ENCODE results near the gene SMAD2. TPM values are rescaled to one million over a fixed set of nuclear protein-coding genes. Genes with fewer than 3 reads are reported as not detected.

The SMAD2 gene
- total and polyA plus RNA-seq, 2 of the 8 experiments (the other 6 are each of a cell fraction or from before 2014, with no cell fraction given) = 28.4 to 124 TPM

- no peak for DNase-seq (ENCODE audit: low read depth in 1 of 2, low spot score in 2 of 2)
- Histone ChIP-seq H3K79me2 (ENCODE audit: control insufficient read depth in 1 of 2, insufficient read depth in 2 of 2, low read length in 2 of 2) (peaks cover 15 to 100% of the 10 kb centered on the region in 2 experiments), H3K23me2 (ENCODE audit: low read depth, low read length) (no peaks in the 10 kb centered on the region), H3K4me2 (ENCODE audit: insufficient read depth in 1 of 2, low read depth in 2 of 2, low read length in 2 of 2) (peak overlapping the region; percentile 25 to 52; a peak in 2 of 4 replicates), H2BK20ac (ENCODE audit: low read length) (no peak overlapping the region), H3K9me3 (ENCODE audit: insufficient read depth in 2 of 2, low read depth in 1 of 2, low read length in 1 of 2) (no peaks in the 10 kb centered on the region), H3K56ac (replicated peaks; ENCODE audit: insufficient read length, low read depth, low read length) (no peak overlapping the region), H4K20me1 (replicated peaks in 1 of 2; ENCODE audit: control insufficient read depth in 1 of 2, insufficient read depth in 2 of 2, low read length in 2 of 2) (peaks cover 3 to 13% of the 10 kb centered on the region in 2 experiments), H3K23ac (ENCODE audit: insufficient read length) (no peak overlapping the region), H2AFZ (ENCODE audit: low read length) (no peak overlapping the region), H2BK5ac (ENCODE audit: low read depth, low read length) (no peak overlapping the region), H3K79me1 (ENCODE audit: low read depth, low read length) (peaks cover 4% of the 10 kb centered on the region; the same call in 1 of the 2 replicates), H2AK5ac (ENCODE audit: low read depth, low read length) (no peak overlapping the region), H3K4me3 (ENCODE audit: extremely low read depth in 1 of 4, insufficient read depth in 2 of 4, low read depth in 3 of 4, low read length in 4 of 4) (peak overlapping the region in 1 of 4 experiments; percentile 24; a peak in 2 of 8 replicates), H4K5ac (ENCODE audit: insufficient read length, low read depth, low read length) (no peak overlapping the region), H3K36me3 (ENCODE audit: control insufficient read depth in 2 of 4, insufficient read depth in 4 of 4, low read length in 3 of 4) (peaks cover 0 to 14% (median 3%) of the 10 kb centered on the region in 4 experiments; a peak in 3 of 8 replicates), H3K14ac (ENCODE audit: insufficient read length) (no peak overlapping the region), H4K8ac (ENCODE audit: extremely low read depth, insufficient read depth, low read length) (no peak overlapping the region), H4K91ac (replicated peaks; ENCODE audit: insufficient read length, low read length) (no peak overlapping the region), H3K27ac (ENCODE audit: low read depth, low read length) (no peak overlapping the region), H2BK120ac (replicated peaks; ENCODE audit: low read depth, low read length) (no peak overlapping the region), H3K18ac (ENCODE audit: extremely low read depth, low read length) (no peak overlapping the region), H3K4me1 (replicated peaks in 1 of 4; ENCODE audit: control insufficient read depth in 3 of 4, insufficient read depth in 4 of 4, low read length in 3 of 4) (peaks cover 0 to 25% (median 11%) of the 10 kb centered on the region in 4 experiments; a peak in 5 of 7 replicates), H3K27me3 (replicated peaks in 1 of 4; ENCODE audit: control insufficient read depth in 3 of 4, extremely low read depth in 1 of 4, insufficient read depth in 3 of 4, low read length in 3 of 4) (no peaks in the 10 kb centered on the region), H3K9ac (replicated peaks in 1 of 4; ENCODE audit: extremely low read depth in 1 of 4, low read depth in 3 of 4, low read length in 3 of 4) (no peak overlapping the region), H2BK12ac (ENCODE audit: low read depth, low read length) (no peak overlapping the region), H2BK15ac (ENCODE audit: low read length) (no peak overlapping the region), H3K4ac (replicated peaks; ENCODE audit: insufficient read length, low read depth, low read length) (no peak overlapping the region)
- 12% methylated on average over 2 of the region's 2 CpGs; no CpG with 5 or more reads in 1 of the 2 experiments for WGBS, 2 experiments (ENCODE audit: extremely low coverage in 1 of 2, insufficient coverage in 1 of 2, insufficient read length in 1 of 2, insufficient replicate concordance in 2 of 2, low coverage in 1 of 2, low lambda C conversion rate in 2 of 2, missing lambda C conversion rate in 1 of 2)
- POLR2A ChIA-PET (ENCODE audit: partially characterized antibody) = interaction anchor here (1.1 to 2.0 kb wide), 3 partner anchors 11 to 32 kb away, joined by 3 to 10 read pairs (median 8); partner anchors contain the start of gene SMAD2
- TF ChIP-seq, protein P1, sequence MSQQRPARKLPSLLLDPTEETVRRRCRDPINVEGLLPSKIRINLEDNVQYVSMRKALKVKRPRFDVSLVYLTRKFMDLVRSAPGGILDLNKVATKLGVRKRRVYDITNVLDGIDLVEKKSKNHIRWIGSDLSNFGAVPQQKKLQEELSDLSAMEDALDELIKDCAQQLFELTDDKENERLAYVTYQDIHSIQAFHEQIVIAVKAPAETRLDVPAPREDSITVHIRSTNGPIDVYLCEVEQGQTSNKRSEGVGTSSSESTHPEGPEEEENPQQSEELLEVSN (IDR thresholded peaks at IDR 0.05) = no peak
- TF ChIP-seq RXRA (IDR thresholded peaks at IDR 0.05; ENCODE audit: insufficient read depth, low read depth, low read length) (no peak), RNF2 (IDR thresholded peaks at IDR 0.05; ENCODE audit: borderline replicate concordance, low read depth, low read length, missing control alignments, poor library complexity, severe bottlenecking) (no peak), POU5F1 (IDR thresholded peaks at IDR 0.05; ENCODE audit: low read depth, low read length) (no peak), KDM4A (IDR thresholded peaks at IDR 0.05; ENCODE audit: low read depth, low read length, severe bottlenecking) (no peak), RAD21 (IDR thresholded peaks at IDR 0.05 in 1 of 2, conservative IDR thresholded peaks at IDR 0.05 in 1 of 2; ENCODE audit: low read depth in 2 of 2, low read length in 2 of 2) (no peak), ATF3 (IDR thresholded peaks at IDR 0.05; ENCODE audit: insufficient read depth, low read depth, low read length) (no peak), HDAC2 (IDR thresholded peaks at IDR 0.05; ENCODE audit: borderline replicate concordance in 1 of 2, low read depth in 2 of 2, low read length in 2 of 2) (no peak), TEAD4 (IDR thresholded peaks at IDR 0.05; ENCODE audit: low read depth, low read length) (no peak)
- no peak for FAIRE-seq
- CTCF ChIA-PET (ENCODE audit: partially characterized antibody) = interaction anchor here (0.6 to 5.3 kb wide), 18 partner anchors 8 to 146 kb away, joined by 3 to 35 read pairs (median 6); partner anchors contain the start of gene SMAD2
Measured at GRCh38 chr18:47898696-47899095, 31.8 kb downstream of the SMAD2 start.
